HEK293 (cell line): Measurements from ENCODE around the gene FAM83F.

Source experiments
- CTCF ChIA-PET: fragments of 350-600 bp; formaldehyde crosslinking; extraction: SDS; loops from one replicate; lab custom pipeline; 2021; ENCODE audit warnings: antibody characterized with exemption; lab: Yijun Ruan, JAX
- POLR2A ChIA-PET: fragments of 300-600 bp; formaldehyde crosslinking; extraction: SDS; loops from one replicate; lab custom pipeline; 2020; ENCODE audit warnings: antibody characterized with exemption, inconsistent platforms; lab: Yijun Ruan, JAX
- H3K27ac ChIP-seq: fragments of 200-500 bp; sonication (Bioruptor generic); 2 replicates; pipeline ENCODE4 v1.5.1; 2014; ENCODE audit warnings: low read depth, low read length, control low read depth, inconsistent platforms; ENCODE audit errors: extremely low read depth
- H3K36me3 ChIP-seq, 2 experiments: fragments of 200-500 bp in 1 of 2; sonication (Bioruptor generic) in 1 of 2; 1 replicate in 1 of 2; 2 replicates in 1 of 2; pipeline ENCODE4 v1.5.1; 2014 to 2017; ENCODE audit warnings: inconsistent platforms in 2 of 2, low read length in 2 of 2; ENCODE audit not compliant: control insufficient read depth in 2 of 2, insufficient read depth in 1 of 2
- H3K4me1 ChIP-seq: fragments of 200-500 bp; sonication (Bioruptor generic); 2 replicates; pipeline ENCODE4 v1.5.1; 2014; ENCODE audit warnings: mild to moderate bottlenecking, low read length, inconsistent platforms; ENCODE audit not compliant: control insufficient read depth, insufficient read depth
- H3K4me3 ChIP-seq: 2 replicates; pipeline ENCODE4 v1.5.1; 2011; ENCODE audit warnings: low read depth, mild to moderate bottlenecking, control low read depth, low read length, moderate library complexity
- H3K9me3 ChIP-seq: fragments of 200-500 bp; sonication (Bioruptor generic); 2 replicates; pipeline ENCODE4 v1.5.1; 2014; ENCODE audit warnings: low read depth, low read length, inconsistent platforms; ENCODE audit not compliant: control insufficient read depth, insufficient read depth
- FEZF1 ChIP-seq: fragments of 450-650 bp; formaldehyde crosslinking; IDR thresholded peaks from 2 replicates; pipeline ENCODE4 v1.5.1; 2016; ENCODE audit warnings: missing biosample characterization, missing genetic modification characterization
- MZF1 ChIP-seq: fragments of 450-650 bp; formaldehyde crosslinking; IDR thresholded peaks from 2 replicates; pipeline ENCODE4 v1.5.1; 2017; ENCODE audit warnings: missing biosample characterization, missing genetic modification characterization, borderline replicate concordance
- PATZ1 ChIP-seq: fragments of 450-650 bp; formaldehyde crosslinking; IDR thresholded peaks from 2 replicates; pipeline ENCODE4 v1.5.1; 2016; ENCODE audit warnings: missing biosample characterization, missing genetic modification characterization
- PRDM6 ChIP-seq: fragments of 450-650 bp; formaldehyde crosslinking; IDR thresholded peaks from 2 replicates; pipeline ENCODE4 v1.5.1; 2017; ENCODE audit warnings: missing biosample characterization, missing genetic modification characterization
- SCRT1 ChIP-seq: fragments of 450-650 bp; formaldehyde crosslinking; IDR thresholded peaks from 2 replicates; pipeline ENCODE4 v1.5.1; 2016; ENCODE audit warnings: missing biosample characterization, missing genetic modification characterization, borderline replicate concordance
- SCRT2 ChIP-seq: fragments of 450-650 bp; formaldehyde crosslinking; IDR thresholded peaks from 2 replicates; pipeline ENCODE4 v1.5.1; 2016; ENCODE audit warnings: missing biosample characterization, missing genetic modification characterization
- SP7 ChIP-seq: fragments of 450-650 bp; formaldehyde crosslinking; IDR thresholded peaks from 2 replicates; pipeline ENCODE4 v1.5.1; 2016; ENCODE audit warnings: missing biosample characterization, missing genetic modification characterization
- TRIM28 ChIP-seq: IDR thresholded peaks from 2 replicates; pipeline ENCODE4 v1.6.1; 2011; ENCODE audit warnings: low read length, control low read depth, borderline replicate concordance
- ZBTB17 ChIP-seq: fragments of 450-650 bp; formaldehyde crosslinking; IDR thresholded peaks from 2 replicates; pipeline ENCODE4 v1.5.1; 2016; ENCODE audit warnings: missing biosample characterization, missing genetic modification characterization
- ZBTB20 ChIP-seq: fragments of 450-650 bp; formaldehyde crosslinking; IDR thresholded peaks from 2 replicates; pipeline ENCODE4 v1.5.1; 2016; ENCODE audit warnings: missing biosample characterization, missing genetic modification characterization
- ZBTB48 ChIP-seq: fragments of 450-650 bp; formaldehyde crosslinking; IDR thresholded peaks from 2 replicates; pipeline ENCODE4 v1.5.1; 2016; ENCODE audit warnings: missing biosample characterization, missing genetic modification characterization
- ZBTB6 ChIP-seq: fragments of 450-650 bp; formaldehyde crosslinking; IDR thresholded peaks from 2 replicates; pipeline ENCODE4 v1.5.1; 2017; ENCODE audit warnings: missing biosample characterization, missing genetic modification characterization
- ZNF16 ChIP-seq: fragments of 450-650 bp; formaldehyde crosslinking; IDR thresholded peaks from 2 replicates; pipeline ENCODE4 v1.5.1; 2016; ENCODE audit warnings: low read depth, missing biosample characterization, missing genetic modification characterization
- ZNF214 ChIP-seq: fragments of 450-650 bp; formaldehyde crosslinking; IDR thresholded peaks from 2 replicates; pipeline ENCODE4 v1.5.1; 2017; ENCODE audit warnings: missing biosample characterization, mild to moderate bottlenecking, missing genetic modification characterization, borderline replicate concordance
- ZNF221 ChIP-seq: fragments of 450-650 bp; formaldehyde crosslinking; IDR thresholded peaks from 2 replicates; pipeline ENCODE4 v1.5.1; 2017; ENCODE audit warnings: missing biosample characterization, missing genetic modification characterization, borderline replicate concordance
- ZNF391 ChIP-seq: fragments of 450-650 bp; formaldehyde crosslinking; IDR thresholded peaks from 2 replicates; pipeline ENCODE4 v1.5.1; 2016; ENCODE audit warnings: low read depth, missing biosample characterization, missing genetic modification characterization, borderline replicate concordance
- ZNF398 ChIP-seq: fragments of 450-650 bp; formaldehyde crosslinking; IDR thresholded peaks from 2 replicates; pipeline ENCODE4 v1.5.1; 2017; ENCODE audit warnings: missing biosample characterization, missing genetic modification characterization
- ZNF404 ChIP-seq: fragments of 450-650 bp; formaldehyde crosslinking; IDR thresholded peaks from 2 replicates; pipeline ENCODE4 v1.5.1; 2017; ENCODE audit warnings: missing biosample characterization, missing genetic modification characterization
- ZNF514 ChIP-seq: fragments of 450-650 bp; formaldehyde crosslinking; IDR thresholded peaks from 2 replicates; pipeline ENCODE4 v1.5.1; 2016; ENCODE audit warnings: missing biosample characterization, missing genetic modification characterization
- ZNF548 ChIP-seq: fragments of 450-650 bp; formaldehyde crosslinking; IDR thresholded peaks from 2 replicates; pipeline ENCODE4 v1.5.1; 2016; ENCODE audit warnings: missing biosample characterization, missing genetic modification characterization
- ZNF596 ChIP-seq: fragments of 450-650 bp; IDR thresholded peaks from 2 replicates; pipeline ENCODE4 v1.5.0; 2018; ENCODE audit warnings: missing biosample characterization, mild to moderate bottlenecking, missing genetic modification characterization, moderate library complexity
- ZNF792 ChIP-seq: fragments of 450-650 bp; formaldehyde crosslinking; IDR thresholded peaks from 2 replicates; pipeline ENCODE4 v1.5.1; 2016; ENCODE audit warnings: missing biosample characterization, missing genetic modification characterization
- ZSCAN30 ChIP-seq: fragments of 450-650 bp; IDR thresholded peaks from 2 replicates; pipeline ENCODE4 v1.5.1; 2018; ENCODE audit warnings: missing biosample characterization, mild to moderate bottlenecking, missing genetic modification characterization, moderate library complexity

Gene FAM83F

GRCh38 chr22:40039482-40040115 is 44.8 kb downstream of the FAM83F start:
- POLR2A ChIA-PET: interaction anchor here (1.0 to 2.1 kb wide), 3 partner anchors 139 to 597 kb away, joined by 4 to 14 read pairs (median 4); partner anchors contain the start of genes ADSL, MRTFA and TNRC6B
- H3K4me1 ChIP-seq: peaks cover 16% of the 10 kb centered on the region
- no peak overlapping the region for H3K4me3 ChIP-seq
- CTCF ChIA-PET: interaction anchor here (0.5 to 7.1 kb wide), 22 partner anchors 14 to 569 kb away, joined by 3 to 50 read pairs (median 3); partner anchors contain the start of gene TNRC6B
- H3K9me3 ChIP-seq: no peaks in the 10 kb centered on the region
- peak overlapping the region; percentile 76; the same call in 1 of the 2 replicates for H3K27ac ChIP-seq
- TF ChIP-seq ZNF514 (no peak), ZNF214 (no peak), ZNF221 (tag by site-specific recombination) (no peak), FEZF1 (no peak), ZNF596 (no peak), ZNF404 (no peak)
- H3K36me3 ChIP-seq: no peaks in the 10 kb centered on the region

- peak; percentile 54; the same call in 1 of the 2 replicates for TF ChIP-seq MZF1 (tag by site-specific recombination)
- TF ChIP-seq ZNF391 (tag by site-specific recombination): no peak
- TF ChIP-seq SP7 (tag by site-specific recombination): no peak
- TF ChIP-seq PRDM6 (tag by site-specific recombination): peak; percentile 58; the same call in 1 of the 2 replicates
- peak; percentile 18; the same call in 1 of the 2 replicates for TF ChIP-seq ZSCAN30 (tag by site-specific recombination)
- peak; percentile 55; the same call in 1 of the 2 replicates for TF ChIP-seq ZNF792
- TF ChIP-seq FEZF1: peak; percentile 51; the same call in 1 of the 2 replicates
- no peak for TF ChIP-seq PATZ1
- TF ChIP-seq SCRT1 (tag by site-specific recombination): peak; percentile 64
- TF ChIP-seq ZBTB48 (tag by site-specific recombination): peak; percentile 38; the same call in 1 of the 2 replicates
- no peak for TF ChIP-seq ZNF548
- TF ChIP-seq SCRT2: peak; percentile 93
- TF ChIP-seq ZNF16: 0 out of 2 replicates have a peak, but pooled peaks have one; percentile 8
- TF ChIP-seq ZNF398 (tag by site-specific recombination): peak; percentile 53; the same call in 1 of the 2 replicates
- 0 out of 2 replicates have a peak, but pooled peaks have one; percentile 19 for TF ChIP-seq ZBTB6 (tag by site-specific recombination)
- peak; percentile 81 for TF ChIP-seq ZBTB17 (tag by site-specific recombination)
- no peak for TF ChIP-seq TRIM28
- TF ChIP-seq ZBTB20 (tag by site-specific recombination): peak; percentile 26; the same call in 1 of the 2 replicates
Observed at GRCh38 chr22:40040927-40041326, 46.2 kb downstream of the FAM83F start.

More at GRCh38 chr22:40040927-40041326, 46.2 kb downstream of the FAM83F start:
- Histone ChIP-seq H3K4me3 (no peak overlapping the region), H3K27ac (peak overlapping the region; percentile 76), H3K4me1 (peaks cover 18% of the 10 kb centered on the region), H3K36me3 (no peaks in the 10 kb centered on the region), H3K9me3 (no peaks in the 10 kb centered on the region)
- POLR2A ChIA-PET: interaction anchor here (0.9 to 2.1 kb wide), 8 partner anchors 10 to 596 kb away, joined by 3 to 14 read pairs (median 5); partner anchors contain the start of genes ADSL, ATF4, MRTFA and TNRC6B
- CTCF ChIA-PET: interaction anchor here (0.7 to 7.1 kb wide), 9 partner anchors 13 to 511 kb away, joined by 3 to 50 read pairs (median 8); no protein-coding TSS in a partner anchor
